Mammary epithelial cell (primary cell): ENCODE measurements around the gene TMEM101.

Source experiments
- EZH2 ChIP-seq: IDR thresholded peaks from 2 replicates; pipeline ENCODE4 v1.6.1; 2012; ENCODE audit warnings: low read length, inconsistent platforms, borderline replicate concordance
- TF ChIP-seq, protein P1 (sequence below), 2 donors: IDR thresholded peaks in 1 of 2; conservative IDR thresholded peaks in 1 of 2; 2 replicates each; pipeline ENCODE4 v1.5.1; 2011 to 2012; ENCODE audit warnings: inconsistent platforms in 2 of 2, low read length in 2 of 2, mild to moderate bottlenecking in 2 of 2, control low read depth in 1 of 2, low read depth in 1 of 2; ENCODE audit not compliant: insufficient read depth in 1 of 2; ENCODE audit errors: extremely low read depth in 1 of 2

DNA sequence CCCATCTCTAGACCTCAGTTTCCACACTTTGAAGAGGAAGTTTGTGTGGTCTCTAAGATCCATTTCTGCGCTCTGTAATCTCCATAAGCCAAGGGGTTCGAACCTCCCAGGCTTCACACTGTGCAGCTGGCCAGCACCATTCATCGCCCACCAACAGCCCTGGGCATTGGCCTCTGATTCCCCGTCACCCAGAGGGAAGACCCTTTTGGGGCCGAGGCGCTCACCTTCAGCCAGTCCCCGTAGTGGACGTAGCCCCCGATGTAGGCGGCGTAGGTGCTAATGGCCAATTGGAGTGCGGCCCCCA lies 678 bp downstream of the TMEM101 start:
- TF ChIP-seq, protein P1, sequence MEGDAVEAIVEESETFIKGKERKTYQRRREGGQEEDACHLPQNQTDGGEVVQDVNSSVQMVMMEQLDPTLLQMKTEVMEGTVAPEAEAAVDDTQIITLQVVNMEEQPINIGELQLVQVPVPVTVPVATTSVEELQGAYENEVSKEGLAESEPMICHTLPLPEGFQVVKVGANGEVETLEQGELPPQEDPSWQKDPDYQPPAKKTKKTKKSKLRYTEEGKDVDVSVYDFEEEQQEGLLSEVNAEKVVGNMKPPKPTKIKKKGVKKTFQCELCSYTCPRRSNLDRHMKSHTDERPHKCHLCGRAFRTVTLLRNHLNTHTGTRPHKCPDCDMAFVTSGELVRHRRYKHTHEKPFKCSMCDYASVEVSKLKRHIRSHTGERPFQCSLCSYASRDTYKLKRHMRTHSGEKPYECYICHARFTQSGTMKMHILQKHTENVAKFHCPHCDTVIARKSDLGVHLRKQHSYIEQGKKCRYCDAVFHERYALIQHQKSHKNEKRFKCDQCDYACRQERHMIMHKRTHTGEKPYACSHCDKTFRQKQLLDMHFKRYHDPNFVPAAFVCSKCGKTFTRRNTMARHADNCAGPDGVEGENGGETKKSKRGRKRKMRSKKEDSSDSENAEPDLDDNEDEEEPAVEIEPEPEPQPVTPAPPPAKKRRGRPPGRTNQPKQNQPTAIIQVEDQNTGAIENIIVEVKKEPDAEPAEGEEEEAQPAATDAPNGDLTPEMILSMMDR (conservative IDR thresholded peaks at IDR 0.05 in 1 of 2, IDR thresholded peaks at IDR 0.05 in 1 of 2; ENCODE audit: extremely low read depth in 1 of 2, insufficient read depth in 1 of 2, low read depth in 1 of 2, low read length in 2 of 2) = no peak
- no peak for TF ChIP-seq EZH2
